ENCODE results near the gene RHBDL3.
A peak's percentile ranks its signal among the peaks of the same experiment; 100 is the strongest.
"Not testable (repeated sequence)": the region's sequence is repeated elsewhere in the genome, so short reads cannot be mapped to it uniquely, and the experiment has no call there.

The RHBDL3 gene

GRCh38 chr17:32315171-32315570 is 49.5 kb downstream of the RHBDL3 start:
- intact Hi-C loops (cut with DNase I): no loop called here
- DNase-seq: no peak

- DNase-seq; intact Hi-C loops (cut with DNase I): not testable (repeated sequence)
These were observed 51.0 kb downstream of the RHBDL3 start for GRCh38 chr17:32316653-32317052.

GRCh38 chr17:32317353-32317752 is 51.7 kb downstream of the RHBDL3 start:
- no peak for DNase-seq
- intact Hi-C loops (cut with DNase I): no loop called here

DNA sequence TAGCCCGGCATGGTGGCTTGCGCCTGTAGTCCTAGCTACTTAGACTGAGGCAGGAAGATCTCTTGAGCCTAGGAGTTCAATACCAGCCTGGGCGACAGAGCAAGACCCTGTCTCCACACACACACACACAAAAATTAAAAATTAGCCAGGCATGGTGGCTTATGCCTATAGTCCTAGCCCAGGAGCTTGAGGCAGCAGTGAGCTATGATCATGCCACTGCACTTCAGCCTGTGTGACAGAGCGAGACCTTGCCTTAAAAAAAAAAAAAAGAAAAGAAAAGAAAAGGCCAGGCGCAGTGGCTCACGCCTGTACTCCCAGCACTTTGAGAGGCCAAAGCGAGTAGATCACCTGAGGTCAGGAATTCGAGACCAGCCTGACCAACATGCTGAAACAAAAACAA is 52.4 kb downstream of the RHBDL3 start:
- DNase-seq: no peak
- intact Hi-C loops (cut with DNase I): loop anchor here (2.0 kb wide), 1 partner anchor 65 kb away; no protein-coding TSS in a partner anchor

DNA sequence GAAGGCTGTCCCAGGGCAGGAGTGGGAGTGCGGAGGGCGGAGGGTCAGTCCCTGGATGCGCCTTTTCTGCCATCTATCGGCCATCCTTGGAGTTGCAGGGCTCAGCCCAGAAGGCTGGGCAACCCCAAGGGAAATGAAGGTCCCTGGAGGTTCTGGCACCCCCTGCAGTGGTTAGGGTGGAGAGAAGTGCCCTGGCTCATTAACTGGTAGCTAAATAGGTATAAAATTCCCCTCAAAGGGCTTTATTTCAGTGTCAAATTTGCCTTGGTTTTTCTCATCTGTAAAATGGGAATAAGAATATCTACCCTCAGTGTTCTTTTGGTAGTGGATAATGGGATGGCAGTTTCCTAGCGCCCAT is 53.9 kb downstream of the RHBDL3 start:
- intact Hi-C loops (cut with DNase I): loop anchor here (2.0 kb wide), 1 partner anchor 67 kb away; no protein-coding TSS in a partner anchor
- DNase-seq: peak; percentile 30 to 93 (median 82)

GRCh38 chr17:32320080-32320479 is 54.4 kb downstream of the RHBDL3 start:
- DNase-seq; intact Hi-C loops (cut with DNase I): not testable (repeated sequence)

- no peak for DNase-seq
- intact Hi-C loops (cut with DNase I): no loop called here
These were observed 55.2 kb downstream of the RHBDL3 start for GRCh38 chr17:32320847-32321246.

DNA sequence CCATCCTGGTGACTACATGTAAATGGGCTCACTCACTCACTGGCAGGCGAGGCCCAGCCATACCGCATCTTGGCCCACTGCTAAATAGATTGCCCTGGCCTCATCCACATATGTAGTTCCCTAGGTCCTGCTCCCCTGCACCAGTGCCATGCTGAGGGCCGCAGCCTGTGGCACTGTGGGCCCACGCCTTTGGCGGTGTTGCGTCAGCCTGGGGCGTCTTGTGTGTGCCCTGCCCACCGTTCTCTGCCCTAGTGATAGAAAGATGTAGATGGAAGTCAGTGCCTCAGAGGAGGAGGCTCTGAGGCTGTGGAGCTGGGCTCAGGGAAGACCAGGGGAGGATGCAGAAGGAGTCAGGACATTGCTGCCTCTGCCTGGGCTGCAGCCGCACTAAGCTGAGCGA is 57.4 kb downstream of the RHBDL3 start:
- no peak for DNase-seq
- intact Hi-C loops (cut with DNase I): no loop called here

GRCh38 chr17:32323811-32324491 is 58.3 kb downstream of the RHBDL3 start:
- intact Hi-C loops (cut with DNase I): no loop called here
- DNase-seq: peak in 10 of 42 donors; percentile 12 to 56 (median 28)

DNA sequence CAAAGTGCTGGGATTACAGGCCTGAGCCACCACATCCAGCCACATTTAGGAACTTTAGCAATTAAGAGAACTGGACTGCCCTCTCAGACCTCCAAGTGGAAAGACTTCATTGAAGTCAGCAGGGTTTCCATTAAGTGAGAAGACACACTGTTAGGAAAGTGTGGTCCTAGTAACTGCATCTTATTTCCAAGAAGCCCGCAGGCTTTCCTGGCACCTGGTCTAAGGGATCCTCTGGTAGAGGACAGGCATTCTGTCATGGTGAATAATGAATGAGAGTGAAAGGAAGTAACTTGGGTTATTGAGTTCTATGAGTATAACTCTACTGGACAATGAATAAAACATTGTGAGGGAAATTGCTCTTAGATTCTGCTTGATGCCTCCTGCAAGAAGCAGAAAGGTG is 62.3 kb downstream of the RHBDL3 start:
- DNase-seq: no peak
- intact Hi-C loops (cut with DNase I): no loop called here

GRCh38 chr17:32330147-32330546 is 64.5 kb downstream of the RHBDL3 start:
- DNase-seq: no peak

GRCh38 chr17:32331243-32332040 is 65.8 kb downstream of the RHBDL3 start:
- intact Hi-C loops (cut with DNase I): no loop called here
- no peak for DNase-seq

More at GRCh38 chr17:32330147-32330546, 64.5 kb downstream of the RHBDL3 start:
- intact Hi-C loops (cut with DNase I): no loop called here

DNA sequence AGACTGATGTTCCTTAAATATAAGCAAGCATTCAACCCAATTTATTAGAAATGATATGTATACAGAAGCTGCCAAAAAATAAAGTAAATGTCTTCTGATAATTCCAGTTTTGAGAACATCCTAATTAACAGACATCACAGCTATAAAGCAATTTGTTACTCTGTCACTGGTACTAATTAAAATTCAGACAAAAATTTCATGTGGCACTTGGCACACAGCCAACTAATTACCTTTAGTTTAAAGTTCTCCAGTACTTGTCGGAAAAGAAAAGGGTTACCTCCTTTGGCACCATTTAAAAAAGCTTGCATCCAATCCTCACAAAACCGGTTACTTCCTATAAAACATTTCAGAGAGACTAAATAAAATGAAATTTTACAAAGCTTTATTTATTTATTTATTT is 67.6 kb downstream of the RHBDL3 start:
- no peak for DNase-seq
- intact Hi-C loops (cut with DNase I): no loop called here

DNA sequence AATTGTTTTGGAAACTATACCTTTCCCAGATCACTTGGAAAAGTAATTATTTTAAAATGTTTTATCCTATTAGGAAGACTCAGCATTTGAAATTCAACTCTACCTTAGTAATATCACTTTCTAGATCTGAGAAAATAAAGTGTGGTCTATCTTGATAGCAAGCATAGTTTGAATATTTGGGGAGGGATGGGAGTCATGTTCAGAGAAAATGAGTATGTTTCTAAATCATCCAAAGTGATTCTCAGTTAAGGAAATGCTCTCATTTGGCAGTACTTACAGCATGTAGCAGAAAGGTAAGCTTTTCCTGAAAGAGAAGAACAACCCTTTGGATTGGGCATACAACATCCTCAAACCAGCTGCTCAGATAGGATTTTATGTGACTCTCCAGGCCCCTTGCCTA is 69.4 kb downstream of the RHBDL3 start:
- intact Hi-C loops (cut with DNase I): no loop called here
- no peak for DNase-seq

- intact Hi-C loops (cut with DNase I): no loop called here
- no peak for DNase-seq
These were observed 70.1 kb downstream of the RHBDL3 start for GRCh38 chr17:32335687-32336086.

GRCh38 chr17:32341141-32341856 is 75.7 kb downstream of the RHBDL3 start:
- peak in 30 of 42 donors; percentile 26 to 68 (median 52) for DNase-seq
- intact Hi-C loops (cut with DNase I): no loop called here

GRCh38 chr17:32341857-32342602 is 76.4 kb downstream of the RHBDL3 start, which contains the start of gene C17orf75:
C17orf75 (minus strand) TSS chr17:32342173; CDS start chr17:32342139, 34 bp downstream.
- peak; percentile 61 to 95 (median 86) for DNase-seq
- intact Hi-C loops (cut with DNase I): no loop called here

DNA sequence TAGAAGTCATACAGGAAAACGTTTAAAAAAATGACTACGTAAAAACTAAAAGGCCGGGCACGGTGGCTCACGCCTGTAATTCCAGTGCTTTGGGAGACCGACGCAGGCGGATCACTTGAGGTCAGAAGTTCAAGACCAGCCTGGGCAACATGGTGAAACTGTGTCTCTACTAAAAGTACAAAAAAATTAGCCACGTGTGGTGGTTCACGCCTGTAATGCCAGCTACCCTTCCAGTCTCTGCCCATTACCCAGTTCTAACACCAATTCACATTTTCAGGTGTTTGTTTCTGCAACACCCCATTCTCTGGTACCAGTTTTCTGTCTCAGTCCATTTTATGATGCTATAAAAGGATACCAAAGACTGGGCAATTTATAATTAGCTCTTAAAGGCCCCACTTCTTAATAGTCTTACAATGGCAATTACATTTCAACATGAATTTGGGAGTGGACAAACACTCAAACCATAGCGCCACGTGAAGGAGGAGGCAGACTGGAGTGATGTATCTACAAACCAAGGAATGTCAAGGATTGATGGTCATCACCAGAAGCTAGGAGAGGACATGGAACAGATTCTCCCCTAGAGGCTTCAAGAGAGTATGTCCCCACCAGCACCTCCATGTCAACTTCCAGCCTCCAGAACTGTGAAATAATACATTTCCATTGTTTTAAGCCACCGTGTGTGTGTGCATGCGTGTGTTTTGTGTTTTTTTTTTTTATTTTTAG is 77.1 kb downstream of the RHBDL3 start:
- intact Hi-C loops (cut with DNase I): no loop called here
- no peak for DNase-seq
